Stimulated activated CD8-positive, alpha-beta memory T cell treated with anti-CD3 and anti-CD28 coated beads, Interleukin-4, amount 100 ng/mL, for 4 hours (primary cell): ENCODE measurements around the gene ZMYM3.
"Not testable (repeated sequence)": the region's sequence is repeated elsewhere in the genome, so short reads cannot be mapped to it uniquely, and the experiment has no call there.

ENCODE experiments used
- DNase-seq, 2 donors: peaks; one replicate each; pipeline ENCODE4 v3.0.0-alpha.2; 2020; ENCODE audit warnings: low read depth in 2 of 2, low spot score in 1 of 2

The ZMYM3 gene

GRCh38 chrX:71254092-71254963, at the start of gene ZMYM3:
Gene ZMYM3, minus strand, starts transcription at chrX:71254140. Its CDS starts 885 bp downstream, at chrX:71253255.
- DNase-seq, result peak; percentile 35 to 57

- DNase-seq, result no peak
Observed at GRCh38 chrX:71302461-71303213, 48.7 kb upstream of the ZMYM3 start.

GRCh38 chrX:71301195-71301924, 47.4 kb upstream of the ZMYM3 start, which contains the start of gene ITGB1BP2:
Gene ITGB1BP2, plus strand, starts transcription at chrX:71301750. Its CDS starts 57 bp downstream, at chrX:71301807.
- no peak for DNase-seq

GRCh38 chrX:71300495-71300894, 46.6 kb upstream of the ZMYM3 start:
- not testable (repeated sequence) for DNase-seq

- not testable (repeated sequence) for DNase-seq
Observed at GRCh38 chrX:71300064-71300463, 46.1 kb upstream of the ZMYM3 start.

GRCh38 chrX:71298119-71298518, 44.2 kb upstream of the ZMYM3 start:
- no peak for DNase-seq

- no peak for DNase-seq
Observed at GRCh38 chrX:71296806-71297205, 42.9 kb upstream of the ZMYM3 start.

GRCh38 chrX:71292669-71293365, 38.9 kb upstream of the ZMYM3 start:
- DNase-seq, result no peak

GRCh38 chrX:71291381-71291780, 37.4 kb upstream of the ZMYM3 start:
- no peak for DNase-seq

- DNase-seq, result no peak
Observed at GRCh38 chrX:71285929-71286328, 32.0 kb upstream of the ZMYM3 start.

- DNase-seq, result peak; percentile 6 to 60
Observed at GRCh38 chrX:71283403-71284143, 29.6 kb upstream of the ZMYM3 start, which contains the start of gene NONO. Gene NONO, plus strand, starts transcription at chrX:71283635. Its CDS starts 7,003 bp downstream, at chrX:71290638.

- DNase-seq, result peak; percentile 12 to 42
Observed at GRCh38 chrX:71282514-71283402, 28.8 kb upstream of the ZMYM3 start.

GRCh38 chrX:71281300-71281699, 27.4 kb upstream of the ZMYM3 start:
- DNase-seq, result not testable (repeated sequence)

GRCh38 chrX:71272313-71272712, 18.4 kb upstream of the ZMYM3 start:
- DNase-seq, result not testable (repeated sequence)

GRCh38 chrX:71269801-71270395, 16.0 kb upstream of the ZMYM3 start:
- no peak for DNase-seq

GRCh38 chrX:71268624-71269023, 14.7 kb upstream of the ZMYM3 start:
- DNase-seq, result not testable (repeated sequence)

GRCh38 chrX:71256856-71257255, 2.9 kb upstream of the ZMYM3 start:
- no peak for DNase-seq

GRCh38 chrX:71256051-71256450, 2.1 kb upstream of the ZMYM3 start:
- DNase-seq, result no peak
